Measurements from ENCODE around the gene GRID1.

GRID1 gene

DNA sequence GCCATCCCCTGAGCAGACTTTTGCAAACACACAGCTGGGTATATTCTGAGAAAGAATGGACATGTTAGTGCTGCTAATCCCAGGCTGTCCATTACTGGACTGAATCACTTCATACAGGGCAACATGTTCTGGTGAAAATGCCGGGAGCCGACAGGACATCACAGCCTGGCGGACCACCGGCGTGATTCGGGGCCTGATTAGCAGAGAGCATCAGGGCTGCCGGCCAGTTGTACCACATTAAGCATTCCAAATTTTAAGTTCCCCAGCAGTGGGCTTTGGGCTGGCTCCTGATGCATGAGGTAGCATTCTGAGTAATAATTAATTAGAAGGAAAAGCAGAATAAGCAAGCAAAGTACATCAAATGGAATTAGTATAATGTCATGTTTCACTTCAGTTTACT lies 229.0 kb downstream of the GRID1 start:
- DNase-seq (ENCODE audit: low spot score): no peak
- no peak for TF ChIP-seq CTCF (IDR thresholded peaks at IDR 0.05; ENCODE audit: extremely low read depth, insufficient read depth, missing control alignments)
- in situ Hi-C loops (cut with MboI; ENCODE audit: low pct_unique_long_range_greater_than_20kb, low sequenced_read_pairs, unreplicated experiment): no loop called here

GRCh38 chr10:86136934-86137333 lies 229.7 kb downstream of the GRID1 start:
- DNase-seq (ENCODE audit: low spot score): no peak
- in situ Hi-C loops (cut with MboI; ENCODE audit: low pct_unique_long_range_greater_than_20kb, low sequenced_read_pairs, unreplicated experiment): no loop called here
- TF ChIP-seq CTCF (IDR thresholded peaks at IDR 0.05; ENCODE audit: extremely low read depth, insufficient read depth, missing control alignments): no peak

GRCh38 chr10:86135191-86135590 lies 231.4 kb downstream of the GRID1 start:
- no peak for DNase-seq (ENCODE audit: low spot score)
- in situ Hi-C loops (cut with MboI; ENCODE audit: low pct_unique_long_range_greater_than_20kb, low sequenced_read_pairs, unreplicated experiment): no loop called here
- no peak for TF ChIP-seq CTCF (IDR thresholded peaks at IDR 0.05; ENCODE audit: extremely low read depth, insufficient read depth, missing control alignments)

DNA sequence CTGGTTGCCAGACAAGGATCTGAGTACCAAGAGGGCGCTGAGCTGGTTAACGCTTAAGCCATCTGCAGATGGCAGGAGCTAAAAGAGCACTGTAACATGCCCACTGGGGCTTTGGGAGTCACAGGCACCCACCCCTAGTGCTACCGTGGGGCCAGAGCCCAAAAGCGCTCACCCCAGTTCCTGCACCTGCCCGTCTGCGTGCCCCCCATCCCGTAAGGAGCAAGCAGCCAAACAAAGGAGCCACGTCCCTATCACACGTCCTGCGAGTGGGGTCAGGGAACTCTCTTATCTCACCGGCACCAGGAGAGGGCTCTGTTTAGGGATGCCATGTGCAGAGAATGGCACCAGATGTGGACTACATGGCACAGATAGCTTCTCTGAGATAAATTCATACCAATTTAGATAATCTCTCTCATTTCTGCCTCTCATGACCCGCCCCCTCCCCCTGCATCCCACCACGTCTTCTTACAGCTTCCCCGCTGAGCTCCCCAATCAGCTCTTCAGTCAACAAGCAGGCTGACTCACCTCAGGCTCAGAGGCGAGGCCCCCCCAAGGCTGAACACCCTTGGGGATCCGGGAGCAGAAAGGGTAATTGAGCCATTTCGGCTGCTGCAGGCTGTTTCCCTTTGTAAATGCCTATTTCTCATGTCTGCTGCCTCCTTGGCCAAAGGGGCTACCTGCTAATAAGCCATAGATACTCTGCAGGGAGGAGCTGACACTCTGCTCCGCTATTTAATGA lies 235.7 kb downstream of the GRID1 start:
- no peak for TF ChIP-seq CTCF (IDR thresholded peaks at IDR 0.05; ENCODE audit: extremely low read depth, insufficient read depth, missing control alignments)
- DNase-seq (ENCODE audit: low spot score): no peak
- in situ Hi-C loops (cut with MboI; ENCODE audit: low pct_unique_long_range_greater_than_20kb, low sequenced_read_pairs, unreplicated experiment): no loop called here

GRCh38 chr10:86130041-86130440 lies 236.6 kb downstream of the GRID1 start:
- no peak for DNase-seq (ENCODE audit: low spot score)
- in situ Hi-C loops (cut with MboI; ENCODE audit: low pct_unique_long_range_greater_than_20kb, low sequenced_read_pairs, unreplicated experiment): no loop called here
- TF ChIP-seq CTCF (IDR thresholded peaks at IDR 0.05; ENCODE audit: extremely low read depth, insufficient read depth, missing control alignments): no peak

GRCh38 chr10:86128360-86128759 lies 238.2 kb downstream of the GRID1 start:
- TF ChIP-seq CTCF (IDR thresholded peaks at IDR 0.05; ENCODE audit: extremely low read depth, insufficient read depth, missing control alignments): no peak
- DNase-seq (ENCODE audit: low spot score): no peak
- in situ Hi-C loops (cut with MboI; ENCODE audit: low pct_unique_long_range_greater_than_20kb, low sequenced_read_pairs, unreplicated experiment): no loop called here
